IMR-90 (cell line): ENCODE measurements around the gene MBIP. TPM values are rescaled to one million over a fixed set of nuclear protein-coding genes. Genes with fewer than 3 reads are reported as not detected.

Experiments used
- ATAC-seq: fragments of 200-7000 bp; cut with Tn5 transposase; 2 replicates; pipeline ENCODE4 v1.9.1; 2020; ENCODE audit warnings: low read depth, mild to moderate bottlenecking, moderate library complexity
- BruUV-seq: library from RNA; stranded (reverse); fragments of 400-500 nt; replicated peaks from 2 replicates; lab custom pipeline; 2021; lab: Mats Ljungman, UMichigan
- CTCF ChIA-PET: fragments of 300-600 bp; formaldehyde crosslinking; extraction: SDS; loops from one replicate; lab custom pipeline; 2021; ENCODE audit warnings: antibody characterized with exemption; lab: Yijun Ruan, JAX
- POLR2A ChIA-PET: fragments of 300-600 bp; sonication (Branson Sonifier 250); formaldehyde crosslinking; loops from one replicate; lab custom pipeline; 2022; ENCODE audit warnings: antibody characterized with exemption; ENCODE audit not compliant: unreplicated experiment; lab: Charles Lee
- DNase-seq: peaks from one replicate; pipeline ENCODE4 v3.0.0; 2013
- H2AFZ ChIP-seq: replicated peaks from 2 replicates; pipeline ENCODE3; 2013; ENCODE audit warnings: low read length, mild to moderate bottlenecking; ENCODE audit not compliant: poor library complexity
- H2AK5ac ChIP-seq: 2 replicates; pipeline ENCODE4 v1.6.1; 2013; ENCODE audit warnings: low read depth, low read length, inconsistent platforms
- H2AK9ac ChIP-seq: replicated peaks from 2 replicates; pipeline ENCODE3; 2013; ENCODE audit warnings: mild to moderate bottlenecking, low read depth, low read length, moderate library complexity; ENCODE audit not compliant: poor library complexity
- H2BK120ac ChIP-seq: 2 replicates; pipeline ENCODE4 v1.6.1; 2013; ENCODE audit warnings: low read depth, low read length, inconsistent platforms
- H2BK15ac ChIP-seq: 3 replicates; pipeline ENCODE4 v1.6.1; 2013; ENCODE audit warnings: low read depth, low read length, inconsistent platforms
- H2BK20ac ChIP-seq: 2 replicates; pipeline ENCODE4 v1.6.1; 2013; ENCODE audit warnings: low read depth, mild to moderate bottlenecking, inconsistent platforms, low read length, moderate library complexity
- H2BK5ac ChIP-seq: 2 replicates; pipeline ENCODE4 v1.6.1; 2013; ENCODE audit warnings: mild to moderate bottlenecking, low read depth, low read length, inconsistent platforms; ENCODE audit not compliant: poor library complexity, severe bottlenecking
- H3K14ac ChIP-seq: replicated peaks from 2 replicates; pipeline ENCODE4 v1.6.1; 2013; ENCODE audit warnings: low read depth, low read length, inconsistent platforms
- H3K18ac ChIP-seq: 2 replicates; pipeline ENCODE4 v1.6.1; 2013; ENCODE audit warnings: low read depth, low read length, control low read depth
- H3K23ac ChIP-seq: 2 replicates; pipeline ENCODE4 v1.6.1; 2013; ENCODE audit warnings: low read depth, low read length, inconsistent platforms
- H3K27ac ChIP-seq: 2 replicates; pipeline ENCODE4 v1.5.1; 2013; ENCODE audit warnings: mild to moderate bottlenecking, control low read depth, low read length; ENCODE audit not compliant: insufficient read depth
- H3K27me3 ChIP-seq: 2 replicates; pipeline ENCODE4 v1.6.1; 2013; ENCODE audit warnings: low read length; ENCODE audit not compliant: control insufficient read depth, insufficient read depth
- H3K36me3 ChIP-seq: 2 replicates; pipeline ENCODE4 v1.6.1; 2013; ENCODE audit warnings: low read length, mixed read lengths; ENCODE audit not compliant: control insufficient read depth, insufficient read depth
- H3K4ac ChIP-seq: 2 replicates; pipeline ENCODE4 v1.6.1; 2013; ENCODE audit warnings: low read depth, low read length, inconsistent platforms
- H3K4me1 ChIP-seq: 2 replicates; pipeline ENCODE4 v1.6.1; 2013; ENCODE audit warnings: low read length, mixed read lengths; ENCODE audit not compliant: control insufficient read depth, insufficient read depth
- H3K4me2 ChIP-seq: 2 replicates; pipeline ENCODE4 v1.6.1; 2013; ENCODE audit warnings: low read depth, mild to moderate bottlenecking, control low read depth, low read length, moderate library complexity
- H3K4me3 ChIP-seq: 2 replicates; pipeline ENCODE4 v1.5.1; 2013; ENCODE audit warnings: low read depth, mild to moderate bottlenecking, control low read depth, low read length, moderate library complexity; ENCODE audit not compliant: insufficient read depth
- H3K56ac ChIP-seq: 2 replicates; pipeline ENCODE4 v1.6.1; 2013; ENCODE audit warnings: low read length, inconsistent platforms; ENCODE audit not compliant: insufficient read depth; ENCODE audit errors: extremely low read depth
- H3K79me1 ChIP-seq, 2 experiments: 2 replicates each; pipeline ENCODE4 v1.6.1; 2013; ENCODE audit warnings: low read length in 2 of 2, inconsistent platforms in 1 of 2, low read depth in 1 of 2
- H3K9ac ChIP-seq: 2 replicates; pipeline ENCODE4 v1.6.1; 2013; ENCODE audit warnings: low read depth, low read length, control low read depth
- H3K9me1 ChIP-seq: 2 replicates; pipeline ENCODE4 v1.6.1; 2013; ENCODE audit warnings: low read length, inconsistent platforms; ENCODE audit not compliant: insufficient read depth
- H3K9me3 ChIP-seq: 2 replicates; pipeline ENCODE4 v1.6.1; 2013; ENCODE audit warnings: low read length; ENCODE audit not compliant: control insufficient read depth, insufficient read depth
- H4K20me1 ChIP-seq: 2 replicates; pipeline ENCODE4 v1.6.1; 2013; ENCODE audit warnings: low read length, inconsistent platforms; ENCODE audit not compliant: insufficient read depth
- H4K5ac ChIP-seq: 2 replicates; pipeline ENCODE4 v1.6.1; 2013; ENCODE audit warnings: mild to moderate bottlenecking, low read depth, low read length, control low read depth
- H4K8ac ChIP-seq, 2 experiments: 2 replicates each; pipeline ENCODE4 v1.6.1; 2013; ENCODE audit warnings: low read depth in 2 of 2, low read length in 2 of 2, control low read depth in 1 of 2, inconsistent platforms in 1 of 2
- H4K91ac ChIP-seq: 2 replicates; pipeline ENCODE4 v1.6.1; 2013; ENCODE audit warnings: low read depth, low read length, inconsistent platforms; ENCODE audit not compliant: insufficient read depth
- BHLHE40 ChIP-seq: fragments of 150-350 bp; IDR thresholded peaks from 2 replicates; pipeline ENCODE4 v1.6.1; 2016; ENCODE audit warnings: mild to moderate bottlenecking, low read depth, low read length
- CEBPB ChIP-seq: IDR thresholded peaks from 2 replicates; pipeline ENCODE4 v1.6.1; 2012; ENCODE audit warnings: low read depth, low read length, improper control_type of control experiment
- CHD1 ChIP-seq: IDR thresholded peaks from 2 replicates; pipeline ENCODE4 v1.6.1; 2012; ENCODE audit warnings: low read depth, low read length, improper control_type of control experiment
- ELK1 ChIP-seq: fragments of 150-350 bp; IDR thresholded peaks from 2 replicates; pipeline ENCODE4 v1.6.1; 2016; ENCODE audit warnings: low read depth, mild to moderate bottlenecking, low read length, moderate library complexity, borderline replicate concordance
- FOS ChIP-seq: fragments of 150-350 bp; IDR thresholded peaks from 2 replicates; pipeline ENCODE4 v1.6.1; 2016; ENCODE audit warnings: low read depth, low read length
- MAZ ChIP-seq: IDR thresholded peaks from 2 replicates; pipeline ENCODE4 v1.6.1; 2012; ENCODE audit warnings: low read depth, mild to moderate bottlenecking, low read length, improper control_type of control experiment, moderate library complexity, borderline replicate concordance
- RCOR1 ChIP-seq: IDR thresholded peaks from 2 replicates; pipeline ENCODE4 v1.6.1; 2012; ENCODE audit warnings: mild to moderate bottlenecking, low read length, improper control_type of control experiment; ENCODE audit not compliant: insufficient replicate concordance
- WGBS, 2 experiments: methylation state at CpG; one replicate each; pipeline versions ENCODE4 v1.1.5 to v1.1.7; 2013; ENCODE audit warnings: missing lambda C conversion rate in 2 of 2; ENCODE audit not compliant: insufficient read length in 1 of 2; ENCODE audit errors: extremely low coverage in 2 of 2; 5-methylcytosine and 5-hydroxymethylcytosine counted together
- dilution Hi-C: fragments of 300-500 bp; cut with HindIII; formaldehyde crosslinking; loops from one replicate; pipeline ENCODE4 v1.14.3; 2018; ENCODE audit warnings: low sequenced_read_pairs; ENCODE audit not compliant: unreplicated experiment
- in situ Hi-C: fragments of 300-500 bp; cut with MboI; formaldehyde crosslinking; loops from 3 replicates; pipeline ENCODE4 v1.14.3; 2019; ENCODE audit warnings: low sequenced_read_pairs, inconsistent platforms, mixed read lengths
- intact Hi-C: fragments of 100-400 bp; cut with micrococcal nuclease; formaldehyde crosslinking; loops from 2 replicates; pipeline ENCODE4 v1.10.0; 2022
- polyA plus RNA-seq, 3 experiments: library from polyadenylated mRNA; depleted of rRNA; stranded (reverse); fragments of >200 nt; gene quantifications; 2 replicates each; pipeline ENCODE4 v1.2.3, GENCODE V29; 2012; ENCODE audit warnings: low replicate concordance in 1 of 3
- total RNA-seq: library from RNA; depleted of rRNA; stranded (reverse); fragments of >200 nt; gene quantifications from 2 replicates; pipeline ENCODE4 v1.2.3, GENCODE V29; 2012

MBIP gene
- total and polyA plus RNA-seq, 2 of the 4 experiments (the other 2 are of a cell fraction): 9.3 to 17.4 TPM

GRCh38 chr14:36279306-36280190 is 40.9 kb downstream of the MBIP start:
- DNase-seq: no peak
- Histone ChIP-seq H2AFZ (no peak overlapping the region), H2BK20ac (no peak overlapping the region), H3K4me2 (no peak overlapping the region), H3K18ac (no peak overlapping the region), H4K5ac (no peak overlapping the region), H3K56ac (no peak overlapping the region), H3K4me3 (no peak overlapping the region), H4K20me1 (no peaks in the 10 kb centered on the region), H3K27me3 (peaks cover 8% of the 10 kb centered on the region), H3K79me1 (no peaks in the 10 kb centered on the region), H3K14ac (no peak overlapping the region), H2AK5ac (no peak overlapping the region), H3K4ac (no peak overlapping the region), H4K91ac (no peak overlapping the region), H3K9ac (no peak overlapping the region), H3K36me3 (no peaks in the 10 kb centered on the region), H3K9me3 (no peaks in the 10 kb centered on the region), H3K9me1 (no peaks in the 10 kb centered on the region), H3K23ac (no peak overlapping the region), H3K27ac (no peak overlapping the region), H3K4me1 (no peaks in the 10 kb centered on the region), H2BK120ac (no peak overlapping the region), H2BK5ac (no peak overlapping the region), H2BK15ac (no peak overlapping the region), H4K8ac (no peak overlapping the region), H2AK9ac (no peak overlapping the region)
- in situ Hi-C loops: no loop called here
- no peak for ATAC-seq
- ChIA-PET CTCF (no interaction called here), POLR2A (no interaction called here)
- WGBS, 2 experiments: no CpG with 5 or more reads among the region's 7 CpGs
- BruUV-seq: no TSS peak
- no peak for TF ChIP-seq FOS
- no peak for TF ChIP-seq RCOR1
- no peak for TF ChIP-seq MAZ
- TF ChIP-seq CHD1: no peak
- TF ChIP-seq BHLHE40: no peak
- TF ChIP-seq CEBPB: no peak
- TF ChIP-seq ELK1: no peak
- intact Hi-C loops: no loop called here
- dilution Hi-C loops: no loop called here
